Sigmoid colon (tissue), 7 donors: ENCODE data around the gene RMND5A. TPM values are rescaled to one million over a fixed set of nuclear protein-coding genes. Genes with fewer than 3 reads are reported as not detected.

Source experiments
- DNase-seq: peaks from one replicate; pipeline ENCODE4 v3.0.0-alpha.2; 2019
- H3K27ac ChIP-seq, 4 donors: fragments of 200-600 bp; sonication (generic); one replicate each; pipeline ENCODE4 v1.5.1; 2016 to 2019; ENCODE audit warnings: mild to moderate bottlenecking in 1 of 4
- H3K27me3 ChIP-seq, 3 donors: fragments of 200-600 bp; sonication (generic); one replicate each; pipeline ENCODE4 v1.5.1; 2019; ENCODE audit warnings: mild to moderate bottlenecking in 1 of 3
- H3K36me3 ChIP-seq, 4 donors: fragments of 200-600 bp; sonication (generic); one replicate each; pipeline ENCODE4 v1.5.1; 2016 to 2019
- H3K4me1 ChIP-seq, 4 donors: fragments of 200-600 bp; sonication (generic); one replicate each; pipeline ENCODE4 v1.5.1; 2017 to 2019
- H3K4me3 ChIP-seq, 4 donors: fragments of 200-600 bp; sonication (generic); one replicate each; pipeline ENCODE4 v1.5.1; 2017 to 2019; ENCODE audit warnings: mild to moderate bottlenecking in 2 of 4, moderate library complexity in 1 of 4
- H3K9me3 ChIP-seq, 4 donors: fragments of 200-600 bp in 3 of 4; sonication (generic) in 3 of 4; one replicate each; pipeline versions ENCODE4 v1.5.1 to v1.6.1; 2013 to 2019
- CTCF ChIP-seq, 4 experiments: fragments of 450-650 bp in 3 of 4; fragments of 200-600 bp in 1 of 4; IDR thresholded peaks; one replicate each; pipeline ENCODE4 v1.5.1; 2016 to 2019; ENCODE audit warnings: antibody characterized with exemption in 4 of 4, mild to moderate bottlenecking in 3 of 4, moderate library complexity in 2 of 4
- EP300 ChIP-seq, 4 donors: sonication (generic); formaldehyde crosslinking; IDR thresholded peaks; one replicate each; pipeline ENCODE4 v1.6.1; 2017; ENCODE audit warnings: antibody characterized with exemption in 4 of 4
- POLR2A ChIP-seq, 2 donors: fragments of 450-650 bp; IDR thresholded peaks; one replicate each; pipeline ENCODE4 v1.6.1; 2016; ENCODE audit warnings: antibody characterized with exemption in 2 of 2, mild to moderate bottlenecking in 2 of 2, moderate library complexity in 2 of 2
- POLR2AphosphoS5 ChIP-seq, 4 donors: sonication (generic); formaldehyde crosslinking; IDR thresholded peaks; one replicate each; pipeline ENCODE4 v1.6.1; 2017; ENCODE audit warnings: antibody characterized with exemption in 4 of 4
- WGBS, 2 donors: extraction: QIAGEN DNeasy Blood & Tissue Kit; methylation state at CpG; one replicate each; pipeline ENCODE4 v1.1.7; 2013; 5-methylcytosine and 5-hydroxymethylcytosine counted together
- intact Hi-C: fragments of 100-400 bp; cut with DNase I; formaldehyde crosslinking; loops from one replicate; pipeline ENCODE4 v1.15.1; 2023
- polyA plus RNA-seq, 3 donors: library from polyadenylated mRNA; stranded (reverse); fragments of 200-250 nt; gene quantifications; one replicate each; pipeline ENCODE4 v1.2.3, GENCODE V29; 2013
- total RNA-seq, 4 donors: library from RNA; depleted of rRNA; stranded (reverse); fragments of >200 nt; gene quantifications; one replicate each; pipeline ENCODE4 v1.1.0, GENCODE V29; 2016
- donor health status: healthy with polysubstance abuse.
- donor health status: Bipolar disorder and iron deficiency.
- donor health status: healthy.

Gene RMND5A
- total and polyA plus RNA-seq, 7 donors, result 19.9 to 58.9 (median 42.4) TPM

- TF ChIP-seq POLR2AphosphoS5 (IDR thresholded peaks at IDR 0.05) (no peak), EP300 (IDR thresholded peaks at IDR 0.05) (no peak)
- peak overlapping the region in 2 of 4 donors; percentile 14 to 36 for H3K4me3 ChIP-seq
- 12 to 17% methylated on average over 40 of the region's 40 CpGs for WGBS, 2 donors
- no peak overlapping the region for H3K27ac ChIP-seq
- peaks cover 0 to 34% (median 29%) of the 10 kb centered on the region in 4 donors for H3K4me1 ChIP-seq
- intact Hi-C loops, result no loop called here
- no peak for DNase-seq
- no peaks in the 10 kb centered on the region for H3K9me3 ChIP-seq
- H3K27me3 ChIP-seq, result peaks cover 33 to 69% (median 51%) of the 10 kb centered on the region in 3 donors
- no peaks in the 10 kb centered on the region for H3K36me3 ChIP-seq
Observed at GRCh38 chr2:86789687-86790133, 69.6 kb downstream of the RMND5A start.

GRCh38 chr2:86790134-86790675 lies 70.1 kb downstream of the RMND5A start:
- WGBS, 2 donors, result 7 to 11% methylated on average over 40 of the region's 40 CpGs
- TF ChIP-seq EP300 (IDR thresholded peaks at IDR 0.05) (no peak), POLR2A (IDR thresholded peaks at IDR 0.05) (no peak), CTCF (IDR thresholded peaks at IDR 0.05) (no peak), POLR2AphosphoS5 (IDR thresholded peaks at IDR 0.05) (no peak)
- H3K4me1 ChIP-seq, result peaks cover 0 to 34% (median 29%) of the 10 kb centered on the region in 4 donors
- intact Hi-C loops, result no loop called here
- H3K36me3 ChIP-seq, result no peaks in the 10 kb centered on the region
- H3K27me3 ChIP-seq, result peaks cover 33 to 73% (median 56%) of the 10 kb centered on the region in 3 donors
- H3K27ac ChIP-seq, result no peak overlapping the region
- no peaks in the 10 kb centered on the region for H3K9me3 ChIP-seq
- peak overlapping the region in 2 of 4 donors; percentile 24 to 36 for H3K4me3 ChIP-seq
- no peak for DNase-seq

GRCh38 chr2:86790676-86791572 lies 70.8 kb downstream of the RMND5A start, which contains the start of gene CD8A:
TSS of gene CD8A (minus strand) at chr2:86790913. CDS start at chr2:86790825, 88 bp downstream.
- Histone ChIP-seq H3K4me1 (peaks cover 0 to 34% (median 29%) of the 10 kb centered on the region in 4 donors), H3K4me3 (peak within 1 kb of the TSS in 2 of 4 donors; percentile 24 to 36), H3K27me3 (peaks cover 33 to 73% (median 58%) of the 10 kb centered on the region in 3 donors), H3K9me3 (peaks cover 0 to 3% (median 0%) of the 10 kb centered on the region in 4 donors), H3K27ac (no peak within 1 kb of the TSS), H3K36me3 (no peaks in the 10 kb centered on the region)
- WGBS, 2 donors, result 2 to 3% methylated on average over 57 of the region's 57 CpGs
- TF ChIP-seq EP300 (IDR thresholded peaks at IDR 0.05) (no peak), POLR2AphosphoS5 (IDR thresholded peaks at IDR 0.05) (no peak), CTCF (IDR thresholded peaks at IDR 0.05) (no peak), POLR2A (IDR thresholded peaks at IDR 0.05) (no peak)
- intact Hi-C loops, result no loop called here
- DNase-seq, result no peak

- no peaks in the 10 kb centered on the region for H3K36me3 ChIP-seq
- H3K4me1 ChIP-seq, result peaks cover 0 to 34% (median 29%) of the 10 kb centered on the region in 4 donors
- WGBS, 2 donors, result 42 to 56% methylated on average over 7 of the region's 7 CpGs
- DNase-seq, result no peak
- peaks cover 33 to 73% (median 58%) of the 10 kb centered on the region in 3 donors for H3K27me3 ChIP-seq
- H3K9me3 ChIP-seq, result peaks cover 0 to 3% (median under 1%) of the 10 kb centered on the region in 4 donors
- no peak overlapping the region for H3K4me3 ChIP-seq
- H3K27ac ChIP-seq, result no peak overlapping the region
- TF ChIP-seq CTCF (IDR thresholded peaks at IDR 0.05) (no peak), POLR2A (IDR thresholded peaks at IDR 0.05) (no peak), EP300 (IDR thresholded peaks at IDR 0.05) (no peak), POLR2AphosphoS5 (IDR thresholded peaks at IDR 0.05) (no peak)
- intact Hi-C loops, result no loop called here
Observed at GRCh38 chr2:86791573-86791972, 71.5 kb downstream of the RMND5A start.

- no peak for DNase-seq
- intact Hi-C loops, result no loop called here
- H3K4me3 ChIP-seq, result no peak overlapping the region
- no peaks in the 10 kb centered on the region for H3K36me3 ChIP-seq
- no peak overlapping the region for H3K27ac ChIP-seq
- H3K9me3 ChIP-seq, result peaks cover 0 to 11% (median 7%) of the 10 kb centered on the region in 4 donors
- peaks cover 32 to 64% (median 58%) of the 10 kb centered on the region in 3 donors for H3K27me3 ChIP-seq
- no peak for TF ChIP-seq CTCF (IDR thresholded peaks at IDR 0.05)
- no peak for TF ChIP-seq POLR2AphosphoS5 (IDR thresholded peaks at IDR 0.05)
- TF ChIP-seq EP300 (IDR thresholded peaks at IDR 0.05), result no peak
- TF ChIP-seq POLR2A (IDR thresholded peaks at IDR 0.05), result no peak
- 74 to 88% methylated on average over 4 of the region's 4 CpGs for WGBS, 2 donors
- peaks cover 0 to 30% (median 29%) of the 10 kb centered on the region in 4 donors for H3K4me1 ChIP-seq
Observed at GRCh38 chr2:86793752-86794151, 73.7 kb downstream of the RMND5A start.
